ENCODE results near the gene POU2F1.

DNA sequence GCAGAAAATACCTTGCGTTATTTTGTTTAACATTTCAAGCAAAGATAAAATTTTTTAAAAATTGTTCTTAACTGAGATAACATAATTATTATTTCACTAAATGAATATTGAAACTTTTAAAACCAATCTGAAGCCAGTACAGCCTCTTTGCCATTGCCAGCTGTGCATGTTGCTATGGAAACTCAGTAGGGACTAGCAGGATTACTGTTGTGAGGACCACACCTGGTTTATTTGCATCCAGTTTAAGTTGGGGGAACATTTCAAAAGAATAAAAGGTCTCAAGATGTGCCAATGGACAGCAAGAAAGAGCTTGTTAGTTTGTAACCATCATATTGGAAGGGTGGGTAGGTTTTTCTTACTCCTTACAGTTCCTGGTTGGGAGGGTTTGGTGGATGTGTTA lies 80.7 kb downstream of the POU2F1 start:
- TF ChIP-seq, protein P1, sequence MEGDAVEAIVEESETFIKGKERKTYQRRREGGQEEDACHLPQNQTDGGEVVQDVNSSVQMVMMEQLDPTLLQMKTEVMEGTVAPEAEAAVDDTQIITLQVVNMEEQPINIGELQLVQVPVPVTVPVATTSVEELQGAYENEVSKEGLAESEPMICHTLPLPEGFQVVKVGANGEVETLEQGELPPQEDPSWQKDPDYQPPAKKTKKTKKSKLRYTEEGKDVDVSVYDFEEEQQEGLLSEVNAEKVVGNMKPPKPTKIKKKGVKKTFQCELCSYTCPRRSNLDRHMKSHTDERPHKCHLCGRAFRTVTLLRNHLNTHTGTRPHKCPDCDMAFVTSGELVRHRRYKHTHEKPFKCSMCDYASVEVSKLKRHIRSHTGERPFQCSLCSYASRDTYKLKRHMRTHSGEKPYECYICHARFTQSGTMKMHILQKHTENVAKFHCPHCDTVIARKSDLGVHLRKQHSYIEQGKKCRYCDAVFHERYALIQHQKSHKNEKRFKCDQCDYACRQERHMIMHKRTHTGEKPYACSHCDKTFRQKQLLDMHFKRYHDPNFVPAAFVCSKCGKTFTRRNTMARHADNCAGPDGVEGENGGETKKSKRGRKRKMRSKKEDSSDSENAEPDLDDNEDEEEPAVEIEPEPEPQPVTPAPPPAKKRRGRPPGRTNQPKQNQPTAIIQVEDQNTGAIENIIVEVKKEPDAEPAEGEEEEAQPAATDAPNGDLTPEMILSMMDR (IDR thresholded peaks at IDR 0.05), result no peak
- TF ChIP-seq EZH2phosphoT487 (IDR thresholded peaks at IDR 0.05), result no peak

Measured in neural progenitor cell (in vitro differentiated cells).